Thoracic aorta (tissue), 2 donors: ENCODE data around the gene ZKSCAN2. TPM values are rescaled to one million over a fixed set of nuclear protein-coding genes. Genes with fewer than 3 reads are reported as not detected.

Source experiments
- ATAC-seq: fragments of 150-250 bp; one replicate; pipeline ENCODE4 v1.8.0; 2017; ENCODE audit warnings: low read depth; ENCODE audit not compliant: insufficient number of reproducible peaks, low FRiP score
- DNase-seq: peaks from one replicate; pipeline ENCODE4 v3.0.0-alpha.2; 2020; ENCODE audit warnings: low spot score
- H3K27ac ChIP-seq, 2 donors: fragments of 200-600 bp; sonication (generic); 1 replicate in 1 of 2; 2 replicates in 1 of 2; pipeline ENCODE4 v1.5.1; 2016; ENCODE audit warnings: mild to moderate bottlenecking in 2 of 2, moderate library complexity in 2 of 2
- H3K27me3 ChIP-seq: fragments of 200-600 bp; sonication (generic); replicated peaks from 2 replicates; pipeline ENCODE4 v1.6.0; 2016; ENCODE audit warnings: mild to moderate bottlenecking; ENCODE audit not compliant: insufficient read depth
- H3K36me3 ChIP-seq: fragments of 200-600 bp; sonication (generic); one replicate; pipeline ENCODE4 v1.5.1; 2016
- H3K4me1 ChIP-seq, 2 donors: fragments of 200-600 bp; sonication (generic); 1 replicate in 1 of 2; 2 replicates in 1 of 2; pipeline versions ENCODE4 v1.5.1 to v1.6.0; 2016; ENCODE audit warnings: low read depth in 2 of 2, mild to moderate bottlenecking in 1 of 2; ENCODE audit not compliant: control insufficient read depth in 1 of 2
- H3K4me3 ChIP-seq: fragments of 200-600 bp; sonication (generic); 2 replicates; pipeline ENCODE4 v1.5.1; 2016; ENCODE audit warnings: mild to moderate bottlenecking
- H3K9me3 ChIP-seq: fragments of 200-600 bp; sonication (generic); 2 replicates; pipeline ENCODE4 v1.5.1; 2016
- CTCF ChIP-seq: fragments of 200-600 bp; sonication (generic); IDR thresholded peaks from one replicate; pipeline ENCODE4 v1.5.1; 2019; ENCODE audit warnings: antibody characterized with exemption
- total RNA-seq, 2 donors: library from RNA; depleted of rRNA; stranded (reverse); fragments of >200 nt; gene quantifications; one replicate each; pipeline versions ENCODE4 v1.1.0 to v1.2.3, GENCODE V29; 2016

Gene ZKSCAN2
- total RNA-seq, 2 donors from 2014 or later: 4.1 to 5.0 TPM

- ATAC-seq: no peak
- Histone ChIP-seq H3K4me1 (no peaks in the 10 kb centered on the region), H3K36me3 (no peaks in the 10 kb centered on the region), H3K27ac (no peak overlapping the region), H3K27me3 (no peaks in the 10 kb centered on the region), H3K4me3 (no peak overlapping the region), H3K9me3 (no peaks in the 10 kb centered on the region)
- TF ChIP-seq CTCF: no peak
- no peak for DNase-seq
Measured at GRCh38 chr16:25198021-25198420, 59.6 kb downstream of the ZKSCAN2 start.

DNA sequence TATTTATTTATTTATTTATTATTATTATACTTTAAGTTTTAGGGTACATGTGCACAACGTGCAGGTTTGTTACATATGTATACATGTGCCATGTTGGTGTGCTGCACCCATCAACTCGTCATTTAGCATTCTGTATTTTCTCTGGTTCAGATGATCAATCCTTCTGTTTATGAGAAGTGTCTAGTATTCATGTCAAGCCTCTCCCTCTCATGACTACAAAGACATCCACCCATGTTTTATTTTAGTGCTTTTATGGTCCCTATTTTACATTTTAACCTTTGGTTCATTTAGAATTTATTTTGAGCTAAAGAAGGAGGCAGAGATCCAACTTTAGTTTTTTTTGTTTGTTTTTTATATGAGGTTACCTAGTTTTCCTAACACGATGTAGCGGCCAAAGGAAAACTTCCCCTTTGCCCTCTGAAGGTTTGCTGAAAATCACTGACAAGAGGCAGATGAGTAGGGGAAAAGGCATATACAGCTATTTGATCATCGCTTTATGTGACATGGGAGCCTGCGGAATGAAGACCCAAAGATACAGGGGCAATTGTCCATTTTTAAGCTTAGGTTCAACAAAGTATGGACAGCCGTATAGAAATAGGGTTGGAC is 63.3 kb downstream of the ZKSCAN2 start:
- Histone ChIP-seq H3K27ac (no peak overlapping the region), H3K4me3 (no peak overlapping the region), H3K4me1 (no peaks in the 10 kb centered on the region), H3K9me3 (no peaks in the 10 kb centered on the region), H3K27me3 (no peaks in the 10 kb centered on the region), H3K36me3 (no peaks in the 10 kb centered on the region)
- TF ChIP-seq CTCF: no peak
- no peak for ATAC-seq
- DNase-seq: no peak

- H3K9me3 ChIP-seq: no peaks in the 10 kb centered on the region
- TF ChIP-seq CTCF: no peak
- no peak overlapping the region for H3K27ac ChIP-seq
- H3K4me1 ChIP-seq: no peaks in the 10 kb centered on the region
- H3K36me3 ChIP-seq: no peaks in the 10 kb centered on the region
- DNase-seq (no peak), ATAC-seq (no peak)
- H3K4me3 ChIP-seq: no peak overlapping the region
- H3K27me3 ChIP-seq: no peaks in the 10 kb centered on the region
Measured at GRCh38 chr16:25192096-25192495, 65.5 kb downstream of the ZKSCAN2 start.

DNA sequence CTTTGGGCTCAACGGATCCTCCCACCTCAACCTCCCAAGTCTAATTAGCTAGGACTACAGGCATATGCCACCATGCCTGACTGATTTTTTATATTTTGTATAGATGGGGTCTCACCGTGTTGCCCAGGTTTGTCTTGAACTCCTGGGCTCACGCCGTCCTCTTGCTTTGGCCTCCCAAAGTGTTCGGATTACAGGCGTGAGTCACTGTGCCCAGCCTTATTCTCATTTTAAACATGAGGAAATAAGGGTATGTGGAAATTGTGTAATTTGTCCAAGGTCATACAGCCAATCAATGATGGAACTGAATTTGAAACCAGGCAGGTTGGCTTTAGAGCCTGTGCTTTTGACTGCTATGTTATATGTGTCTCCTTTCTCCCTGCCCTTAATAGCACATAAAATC is 68.3 kb downstream of the ZKSCAN2 start:
- ATAC-seq (no peak), DNase-seq (no peak)
- H3K4me1 ChIP-seq: no peaks in the 10 kb centered on the region
- H3K27me3 ChIP-seq: no peaks in the 10 kb centered on the region
- H3K36me3 ChIP-seq: no peaks in the 10 kb centered on the region
- H3K4me3 ChIP-seq: no peak overlapping the region
- TF ChIP-seq CTCF: no peak
- H3K9me3 ChIP-seq: no peaks in the 10 kb centered on the region
- H3K27ac ChIP-seq: no peak overlapping the region

DNA sequence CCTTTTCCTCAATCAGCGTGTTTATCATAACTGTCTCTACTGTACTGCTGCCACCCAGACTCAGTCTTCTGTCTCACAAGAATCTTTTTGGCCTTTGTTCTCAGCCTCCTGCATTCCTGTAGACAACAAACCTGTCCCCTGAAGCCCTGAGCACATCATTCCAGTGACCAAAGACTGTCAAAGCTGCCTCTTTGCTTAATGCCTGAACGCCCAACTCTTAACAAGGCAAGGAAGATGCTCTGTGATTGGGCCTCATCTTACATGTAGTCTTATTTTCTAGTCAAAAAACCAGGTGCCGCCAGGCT is 70.2 kb downstream of the ZKSCAN2 start:
- Histone ChIP-seq H3K4me1 (no peaks in the 10 kb centered on the region), H3K27ac (no peak overlapping the region), H3K9me3 (no peaks in the 10 kb centered on the region), H3K27me3 (no peaks in the 10 kb centered on the region), H3K36me3 (no peaks in the 10 kb centered on the region), H3K4me3 (no peak overlapping the region)
- ATAC-seq (no peak), DNase-seq (no peak)
- no peak for TF ChIP-seq CTCF

Other genes with a start within 250 kb of the ZKSCAN2 start
- 10 to 100 TPM; 39.0 to 83.2 TPM for gene ARHGAP17, start 242.5 kb downstream of the ZKSCAN2 start, total RNA-seq
- gene LCMT1, start 146.1 kb downstream of the ZKSCAN2 start, total RNA-seq: 10 to 100 TPM; 31.0 to 42.5 TPM
- under 1 TPM in 1 of 2 donors, not detected in 1; 0.95 TPM for gene AQP8, start 40.9 kb downstream of the ZKSCAN2 start, total RNA-seq